Thoracic aorta (tissue), 2 donors: ENCODE results near the gene CEACAM21. TPM values are rescaled to one million over a fixed set of nuclear protein-coding genes. Genes with fewer than 3 reads are reported as not detected.

Experiments
- ATAC-seq: fragments of 150-250 bp; one replicate; pipeline ENCODE4 v1.8.0; 2017; ENCODE audit warnings: low read depth; ENCODE audit not compliant: insufficient number of reproducible peaks, low FRiP score
- DNase-seq: peaks from one replicate; pipeline ENCODE4 v3.0.0-alpha.2; 2020; ENCODE audit warnings: low spot score
- H3K27ac ChIP-seq, 2 donors: fragments of 200-600 bp; sonication (generic); 1 replicate in 1 of 2; 2 replicates in 1 of 2; pipeline ENCODE4 v1.5.1; 2016; ENCODE audit warnings: mild to moderate bottlenecking in 2 of 2, moderate library complexity in 2 of 2
- H3K27me3 ChIP-seq: fragments of 200-600 bp; sonication (generic); replicated peaks from 2 replicates; pipeline ENCODE4 v1.6.0; 2016; ENCODE audit warnings: mild to moderate bottlenecking; ENCODE audit not compliant: insufficient read depth
- H3K36me3 ChIP-seq: fragments of 200-600 bp; sonication (generic); one replicate; pipeline ENCODE4 v1.5.1; 2016
- H3K4me1 ChIP-seq, 2 donors: fragments of 200-600 bp; sonication (generic); 1 replicate in 1 of 2; 2 replicates in 1 of 2; pipeline versions ENCODE4 v1.5.1 to v1.6.0; 2016; ENCODE audit warnings: low read depth in 2 of 2, mild to moderate bottlenecking in 1 of 2; ENCODE audit not compliant: control insufficient read depth in 1 of 2
- H3K4me3 ChIP-seq: fragments of 200-600 bp; sonication (generic); 2 replicates; pipeline ENCODE4 v1.5.1; 2016; ENCODE audit warnings: mild to moderate bottlenecking
- H3K9me3 ChIP-seq: fragments of 200-600 bp; sonication (generic); 2 replicates; pipeline ENCODE4 v1.5.1; 2016
- total RNA-seq, 2 donors: library from RNA; depleted of rRNA; stranded (reverse); fragments of >200 nt; gene quantifications; one replicate each; pipeline versions ENCODE4 v1.1.0 to v1.2.3, GENCODE V29; 2016
- TF ChIP-seq, protein P1 (sequence below): fragments of 200-600 bp; sonication (generic); IDR thresholded peaks from one replicate; pipeline ENCODE4 v1.5.1; 2019; ENCODE audit warnings: antibody characterized with exemption

Gene CEACAM21
- total RNA-seq, 2 donors from 2014 or later = 1.1 to 6.9 TPM

DNA sequence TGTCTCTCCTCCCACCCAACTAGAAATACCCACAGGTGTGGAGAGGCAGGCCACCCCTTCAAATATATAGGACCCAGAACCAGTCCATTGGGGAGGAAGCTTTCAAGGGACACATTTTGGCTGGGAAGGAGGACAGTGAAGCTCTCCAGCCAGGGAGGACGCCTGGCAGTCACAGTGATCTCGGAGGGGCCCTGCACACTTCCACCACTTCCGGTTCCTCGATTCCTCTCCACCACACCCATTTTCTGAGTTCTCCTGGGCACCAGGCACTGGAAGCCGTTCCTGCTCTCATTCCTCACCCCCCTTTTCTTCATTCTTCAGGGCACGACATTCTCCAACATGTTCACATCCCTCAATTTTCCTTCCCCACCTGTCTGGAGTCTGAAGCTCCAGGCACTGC is 30.4 kb upstream of the CEACAM21 start:
- Histone ChIP-seq H3K27ac (no peak overlapping the region), H3K27me3 (no peaks in the 10 kb centered on the region), H3K9me3 (no peaks in the 10 kb centered on the region), H3K4me3 (no peak overlapping the region), H3K4me1 (no peaks in the 10 kb centered on the region), H3K36me3 (no peaks in the 10 kb centered on the region)
- TF ChIP-seq, protein P1, sequence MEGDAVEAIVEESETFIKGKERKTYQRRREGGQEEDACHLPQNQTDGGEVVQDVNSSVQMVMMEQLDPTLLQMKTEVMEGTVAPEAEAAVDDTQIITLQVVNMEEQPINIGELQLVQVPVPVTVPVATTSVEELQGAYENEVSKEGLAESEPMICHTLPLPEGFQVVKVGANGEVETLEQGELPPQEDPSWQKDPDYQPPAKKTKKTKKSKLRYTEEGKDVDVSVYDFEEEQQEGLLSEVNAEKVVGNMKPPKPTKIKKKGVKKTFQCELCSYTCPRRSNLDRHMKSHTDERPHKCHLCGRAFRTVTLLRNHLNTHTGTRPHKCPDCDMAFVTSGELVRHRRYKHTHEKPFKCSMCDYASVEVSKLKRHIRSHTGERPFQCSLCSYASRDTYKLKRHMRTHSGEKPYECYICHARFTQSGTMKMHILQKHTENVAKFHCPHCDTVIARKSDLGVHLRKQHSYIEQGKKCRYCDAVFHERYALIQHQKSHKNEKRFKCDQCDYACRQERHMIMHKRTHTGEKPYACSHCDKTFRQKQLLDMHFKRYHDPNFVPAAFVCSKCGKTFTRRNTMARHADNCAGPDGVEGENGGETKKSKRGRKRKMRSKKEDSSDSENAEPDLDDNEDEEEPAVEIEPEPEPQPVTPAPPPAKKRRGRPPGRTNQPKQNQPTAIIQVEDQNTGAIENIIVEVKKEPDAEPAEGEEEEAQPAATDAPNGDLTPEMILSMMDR = no peak
- ATAC-seq (no peak), DNase-seq (no peak)

- TF ChIP-seq, protein P1 = no peak
- Histone ChIP-seq H3K4me1 (no peaks in the 10 kb centered on the region), H3K36me3 (no peaks in the 10 kb centered on the region), H3K27ac (peak overlapping the region in 1 of 2 donors; percentile 8), H3K27me3 (no peaks in the 10 kb centered on the region), H3K4me3 (no peak overlapping the region), H3K9me3 (no peaks in the 10 kb centered on the region)
- no peak for ATAC-seq
- no peak for DNase-seq
Observed at GRCh38 chr19:41546386-41546789, 29.6 kb upstream of the CEACAM21 start.

DNA sequence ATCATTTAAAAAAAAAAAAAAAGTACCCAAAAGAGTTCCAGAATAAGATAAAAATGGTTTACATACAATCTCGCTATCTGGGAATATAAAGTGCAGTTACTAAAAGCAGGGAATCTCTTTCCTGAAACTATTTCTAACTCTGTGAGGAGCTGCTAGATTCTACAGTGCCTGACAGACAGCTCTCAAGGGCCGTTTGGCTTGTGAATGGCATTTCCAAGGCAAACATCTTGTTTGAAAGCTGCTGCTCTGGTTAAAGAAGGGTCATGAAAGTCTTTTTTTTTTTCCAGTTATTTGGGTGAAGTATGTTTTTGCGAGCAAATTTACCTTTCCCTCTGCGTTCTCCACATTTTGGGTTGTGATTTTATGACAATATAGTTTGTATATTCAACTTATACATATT is 29.0 kb upstream of the CEACAM21 start:
- Histone ChIP-seq H3K4me3 (no peak overlapping the region), H3K27ac (no peak overlapping the region), H3K9me3 (no peaks in the 10 kb centered on the region), H3K36me3 (no peaks in the 10 kb centered on the region), H3K27me3 (no peaks in the 10 kb centered on the region), H3K4me1 (no peaks in the 10 kb centered on the region)
- DNase-seq (no peak), ATAC-seq (no peak)
- TF ChIP-seq, protein P1 = no peak

DNA sequence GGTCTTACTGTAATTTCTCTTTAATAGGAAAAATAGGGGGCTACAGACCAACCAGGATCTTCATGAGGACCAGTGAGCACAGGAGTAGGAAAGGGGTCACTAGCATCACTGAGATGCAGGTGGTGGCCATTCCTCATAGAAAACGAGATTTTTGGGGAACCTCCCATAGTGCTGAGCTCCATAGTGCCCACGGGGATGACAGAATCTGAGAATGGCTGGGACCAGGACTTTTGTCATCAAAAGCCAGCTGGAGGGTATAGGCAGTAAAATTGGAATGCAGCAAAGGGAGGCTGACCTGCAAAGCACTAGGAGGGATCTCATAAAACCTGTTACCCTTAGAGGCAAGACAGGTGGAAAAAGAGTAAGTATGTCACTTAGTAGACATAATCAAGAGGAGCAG is 28.4 kb upstream of the CEACAM21 start:
- DNase-seq (no peak), ATAC-seq (no peak)
- Histone ChIP-seq H3K27me3 (no peaks in the 10 kb centered on the region), H3K4me1 (no peaks in the 10 kb centered on the region), H3K4me3 (no peak overlapping the region), H3K9me3 (no peaks in the 10 kb centered on the region), H3K36me3 (no peaks in the 10 kb centered on the region), H3K27ac (no peak overlapping the region)
- TF ChIP-seq, protein P1 = no peak

DNA sequence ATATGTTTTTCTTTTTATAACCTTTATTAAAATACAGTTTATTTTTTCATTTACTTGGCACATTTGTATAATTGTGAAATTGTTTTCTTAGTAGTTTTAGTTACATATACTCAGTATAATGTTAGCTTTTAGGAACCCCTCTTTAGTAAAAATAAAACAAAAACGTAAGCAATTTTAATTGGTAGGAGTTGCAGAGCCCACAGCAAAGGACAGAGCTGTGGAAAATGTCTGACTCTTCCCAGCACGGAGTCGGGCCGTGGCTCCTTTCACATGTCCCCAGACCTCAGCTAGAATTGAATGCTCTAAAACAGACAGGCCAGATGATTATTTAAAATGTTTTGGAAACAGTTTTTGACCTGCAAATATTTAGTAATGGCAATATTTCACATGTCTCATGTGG is 27.9 kb upstream of the CEACAM21 start:
- no peaks in the 10 kb centered on the region for H3K9me3 ChIP-seq
- ATAC-seq = no peak
- no peaks in the 10 kb centered on the region for H3K27me3 ChIP-seq

More for the DNA sequence above, 27.9 kb upstream of the CEACAM21 start:
- Histone ChIP-seq H3K4me1 (no peaks in the 10 kb centered on the region), H3K4me3 (no peak overlapping the region), H3K36me3 (no peaks in the 10 kb centered on the region), H3K27ac (no peak overlapping the region)
- DNase-seq = no peak
- TF ChIP-seq, protein P1 = no peak
